H1 (cell line): ENCODE measurements around the gene SLC25A21.

Experiments used
- BRCA1 ChIP-seq: IDR thresholded peaks from 2 replicates; pipeline ENCODE4 v1.6.1; 2012; ENCODE audit warnings: low read depth, low read length, improper control_type of control experiment
- JUND ChIP-seq: IDR thresholded peaks from 2 replicates; pipeline ENCODE4 v1.6.1; 2011; ENCODE audit warnings: mild to moderate bottlenecking, improper control_type of control experiment, low read length
- MAFK ChIP-seq: IDR thresholded peaks from 2 replicates; pipeline ENCODE4 v1.6.1; 2012; ENCODE audit warnings: low read depth, mild to moderate bottlenecking, improper control_type of control experiment, low read length
- POLR2AphosphoS5 ChIP-seq: IDR thresholded peaks from 2 replicates; pipeline ENCODE4 v1.6.1; 2011; ENCODE audit warnings: low read depth, low read length
- SRF ChIP-seq: IDR thresholded peaks from 2 replicates; pipeline ENCODE4 v1.6.1; 2011; ENCODE audit warnings: mild to moderate bottlenecking, low read depth, low read length, moderate library complexity

GRCh38 chr14:37187294-37187693, 14.9 kb upstream of the SLC25A21 start:
- TF ChIP-seq SRF: no peak
- no peak for TF ChIP-seq POLR2AphosphoS5
- no peak for TF ChIP-seq BRCA1
- no peak for TF ChIP-seq JUND
- no peak for TF ChIP-seq MAFK
